SK-N-SH (cell line): ENCODE results near the gene KCNK5. TPM values are rescaled to one million over a fixed set of nuclear protein-coding genes. Genes with fewer than 3 reads are reported as not detected.

Experiments used
- CTCF ChIA-PET: fragments of 300-600, 350-600 bp; formaldehyde crosslinking; extraction: SDS; loops from one replicate; lab custom pipeline; 2021; lab: Yijun Ruan, JAX
- POLR2A ChIA-PET: fragments of 350-600 bp; sonication (Branson Sonifier 250); formaldehyde crosslinking; extraction: SDS; loops from one replicate; lab custom pipeline; 2020; ENCODE audit warnings: antibody characterized with exemption, inconsistent platforms; lab: Yijun Ruan, JAX
- DNase-seq: peaks from one replicate; pipeline ENCODE4 v3.0.0; 2012
- H2AFZ ChIP-seq: fragments of 200-600 bp; sonication (generic); 2 replicates; pipeline ENCODE4 v1.8.1; 2016; ENCODE audit warnings: antibody characterized with exemption, mild to moderate bottlenecking, low read depth
- H3F3A ChIP-seq: fragments of 200-600 bp; sonication (generic); replicated peaks from 2 replicates; pipeline ENCODE3; 2016; ENCODE audit warnings: antibody characterized with exemption, mild to moderate bottlenecking; ENCODE audit not compliant: insufficient read depth
- H3K27ac ChIP-seq, 2 experiments: fragments of 200-500 bp in 1 of 2; fragments of 200-600 bp in 1 of 2; sonication (Bioruptor generic) in 1 of 2; sonication (generic), shearing (Covaris generic) in 1 of 2; 2 replicates each; pipeline versions ENCODE4 v1.5.1 to v1.6.1; 2014 to 2016; ENCODE audit warnings: low read depth in 2 of 2, inconsistent platforms in 1 of 2, low read length in 1 of 2, mild to moderate bottlenecking in 1 of 2, mixed read lengths in 1 of 2
- H3K27me3 ChIP-seq: fragments of 200-600 bp; sonication (generic), shearing (Covaris generic); 2 replicates; pipeline ENCODE4 v1.6.1; 2016; ENCODE audit warnings: mixed run types; ENCODE audit not compliant: insufficient read depth
- H3K36me3 ChIP-seq, 2 experiments: fragments of 200-500 bp in 1 of 2; fragments of 200-600 bp in 1 of 2; sonication (Bioruptor generic) in 1 of 2; sonication (generic) in 1 of 2; replicated peaks in 1 of 2; 2 replicates each; pipeline versions ENCODE3 to v1.5.1; 2014 to 2016; ENCODE audit warnings: low read length in 1 of 2, mild to moderate bottlenecking in 1 of 2; ENCODE audit not compliant: insufficient read depth in 2 of 2, control insufficient read depth in 1 of 2
- H3K4me1 ChIP-seq, 2 experiments: fragments of 200-500 bp in 1 of 2; fragments of 200-600 bp in 1 of 2; sonication (Bioruptor generic) in 1 of 2; sonication (generic), shearing (Covaris generic) in 1 of 2; 2 replicates each; pipeline versions ENCODE4 v1.5.1 to v1.6.1; 2014 to 2016; ENCODE audit warnings: low read depth in 1 of 2, low read length in 1 of 2, mixed run types in 1 of 2; ENCODE audit not compliant: insufficient read depth in 2 of 2, control insufficient read depth in 1 of 2
- H3K4me2 ChIP-seq: fragments of 200-600 bp; sonication (generic), shearing (Covaris generic); 2 replicates; pipeline ENCODE4 v1.6.1; 2017; ENCODE audit warnings: mixed run types
- H3K4me3 ChIP-seq, 2 experiments: fragments of 200-500 bp in 1 of 2; fragments of 200-600 bp in 1 of 2; sonication (Bioruptor generic) in 1 of 2; sonication (generic), shearing (Covaris generic) in 1 of 2; 2 replicates each; pipeline versions ENCODE4 v1.5.1 to v1.8.1; 2014 to 2016; ENCODE audit warnings: low read depth in 2 of 2, inconsistent platforms in 1 of 2, low read length in 1 of 2, mild to moderate bottlenecking in 1 of 2, mixed read lengths in 1 of 2, moderate library complexity in 1 of 2
- H3K79me2 ChIP-seq: fragments of 200-600 bp; sonication (generic); 2 replicates; pipeline ENCODE4 v1.8.1; 2017; ENCODE audit warnings: mild to moderate bottlenecking; ENCODE audit not compliant: insufficient read depth
- H3K9ac ChIP-seq: fragments of 200-600 bp; sonication (generic); 2 replicates; pipeline ENCODE4 v1.6.1; 2017; ENCODE audit warnings: mixed run types
- H3K9me2 ChIP-seq: fragments of 200-600 bp; sonication (generic); 2 replicates; pipeline ENCODE4 v1.6.1; 2017; ENCODE audit warnings: mixed run types
- H3K9me3 ChIP-seq: fragments of 200-600 bp; sonication (generic); 2 replicates; pipeline ENCODE4 v1.6.1; 2017; ENCODE audit warnings: mixed run types, mild to moderate bottlenecking, moderate library complexity
- H4K20me1 ChIP-seq: fragments of 200-600 bp; sonication (generic); 2 replicates; pipeline ENCODE4 v1.6.1; 2017; ENCODE audit warnings: mild to moderate bottlenecking, mixed run types; ENCODE audit not compliant: insufficient read depth
- CHD2 ChIP-seq: fragments of 150-350 bp; IDR thresholded peaks from 2 replicates; pipeline ENCODE4 v1.6.1; 2018; ENCODE audit warnings: low read length; ENCODE audit not compliant: partially characterized antibody
- EP300 ChIP-seq, 2 experiments: IDR thresholded peaks; 2 replicates each; pipeline versions ENCODE4 v1.4.0 to v1.6.1; 2012; ENCODE audit warnings: borderline replicate concordance in 1 of 2, low read depth in 1 of 2, low read length in 1 of 2
- FOSL2 ChIP-seq: IDR thresholded peaks from 2 replicates; pipeline ENCODE4 v1.4.0; 2012; ENCODE audit warnings: low read depth, mild to moderate bottlenecking, moderate library complexity, borderline replicate concordance
- FOXM1 ChIP-seq: IDR thresholded peaks from 2 replicates; pipeline ENCODE4 v1.4.0; 2012; ENCODE audit warnings: low read depth, mild to moderate bottlenecking
- GABPA ChIP-seq: IDR thresholded peaks from 2 replicates; pipeline ENCODE4 v1.4.0; 2012; ENCODE audit warnings: low read depth, mild to moderate bottlenecking
- JUND ChIP-seq: IDR thresholded peaks from 2 replicates; pipeline ENCODE4 v1.4.0; 2012
- MXI1 ChIP-seq: IDR thresholded peaks from 2 replicates; pipeline ENCODE4 v1.6.1; 2012; ENCODE audit warnings: mild to moderate bottlenecking, low read depth, low read length, improper control_type of control experiment
- NRF1 ChIP-seq: IDR thresholded peaks from 2 replicates; pipeline ENCODE4 v1.6.1; 2012; ENCODE audit warnings: low read depth, mild to moderate bottlenecking, low read length
- POLR2AphosphoS5 ChIP-seq: IDR thresholded peaks from 2 replicates; pipeline ENCODE4 v1.6.1; 2012; ENCODE audit warnings: low read depth, low read length
- RXRA ChIP-seq: IDR thresholded peaks from 2 replicates; pipeline ENCODE4 v1.4.0; 2012; ENCODE audit warnings: low read depth, mild to moderate bottlenecking, borderline replicate concordance
- SIN3A ChIP-seq: IDR thresholded peaks from 2 replicates; pipeline ENCODE4 v1.6.1; 2012; ENCODE audit warnings: low read depth, mild to moderate bottlenecking, low read length, moderate library complexity, borderline replicate concordance
- SMC3 ChIP-seq: IDR thresholded peaks from 2 replicates; pipeline ENCODE4 v1.6.1; 2012; ENCODE audit warnings: low read depth, low read length, improper control_type of control experiment
- TCF12 ChIP-seq: IDR thresholded peaks from 2 replicates; pipeline ENCODE4 v1.4.0; 2012
- TEAD4 ChIP-seq: IDR thresholded peaks from 2 replicates; pipeline ENCODE4 v1.4.0; 2012; ENCODE audit warnings: mild to moderate bottlenecking, borderline replicate concordance; ENCODE audit not compliant: insufficient read depth
- USF1 ChIP-seq: IDR thresholded peaks from 2 replicates; pipeline ENCODE4 v1.4.0; 2012; ENCODE audit warnings: low read depth, borderline replicate concordance
- WGBS: methylation state at CpG from one replicate; pipeline ENCODE4 v1.1.6; 2017; ENCODE audit warnings: low lambda C conversion rate; 5-methylcytosine and 5-hydroxymethylcytosine counted together
- polyA plus RNA-seq, 3 experiments: library from polyadenylated mRNA; depleted of rRNA; stranded (reverse); fragments of >200 nt; gene quantifications; 2 replicates each; pipeline ENCODE4 v1.2.3, GENCODE V29; 2012
- TF ChIP-seq, protein P1 (sequence below): fragments of 150-350 bp; IDR thresholded peaks from 2 replicates; pipeline ENCODE4 v1.6.1; 2017; ENCODE audit warnings: antibody characterized with exemption, low read length, low read depth, borderline replicate concordance
- TF ChIP-seq, protein P2 (sequence below): IDR thresholded peaks from 2 replicates; pipeline ENCODE4 v1.4.0; 2012; ENCODE audit warnings: low read depth, borderline replicate concordance
- TF ChIP-seq, protein P3 (sequence below): fragments of 150-350 bp; IDR thresholded peaks from 2 replicates; pipeline ENCODE4 v1.6.1; 2016; ENCODE audit warnings: mild to moderate bottlenecking, low read depth, low read length

Gene KCNK5
- polyA plus RNA-seq, 1 of the 3 experiments (the other 2 are of a cell fraction), result not detected

- Histone ChIP-seq H3K9me2 (no peaks in the 10 kb centered on the region), H3K36me3 (no peaks in the 10 kb centered on the region), H3K4me3 (no peak overlapping the region), H3K9ac (no peak overlapping the region), H2AFZ (no peak overlapping the region), H3F3A (no peaks in the 10 kb centered on the region), H3K27ac (no peak overlapping the region), H3K27me3 (no peaks in the 10 kb centered on the region), H3K79me2 (no peaks in the 10 kb centered on the region), H4K20me1 (no peaks in the 10 kb centered on the region), H3K9me3 (no peaks in the 10 kb centered on the region), H3K4me2 (no peak overlapping the region), H3K4me1 (peaks cover 0 to 3% of the 10 kb centered on the region in 2 experiments; a peak in 1 of 4 replicates)
- TF ChIP-seq, protein P1, sequence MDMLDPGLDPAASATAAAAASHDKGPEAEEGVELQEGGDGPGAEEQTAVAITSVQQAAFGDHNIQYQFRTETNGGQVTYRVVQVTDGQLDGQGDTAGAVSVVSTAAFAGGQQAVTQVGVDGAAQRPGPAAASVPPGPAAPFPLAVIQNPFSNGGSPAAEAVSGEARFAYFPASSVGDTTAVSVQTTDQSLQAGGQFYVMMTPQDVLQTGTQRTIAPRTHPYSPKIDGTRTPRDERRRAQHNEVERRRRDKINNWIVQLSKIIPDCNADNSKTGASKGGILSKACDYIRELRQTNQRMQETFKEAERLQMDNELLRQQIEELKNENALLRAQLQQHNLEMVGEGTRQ, result no peak
- no peak for TF ChIP-seq FOSL2
- peak; percentile 41 for DNase-seq
- POLR2A ChIA-PET, result no interaction called here
- CTCF ChIA-PET, result interaction anchor here (1.2 kb wide), 1 partner anchor 11 kb away, joined by 3 read pairs; no protein-coding TSS in a partner anchor
- WGBS, result 4% methylated on average over 5 of the region's 8 CpGs
These were observed 22.1 kb upstream of the KCNK5 start for GRCh38 chr6:39251406-39251805.

DNA sequence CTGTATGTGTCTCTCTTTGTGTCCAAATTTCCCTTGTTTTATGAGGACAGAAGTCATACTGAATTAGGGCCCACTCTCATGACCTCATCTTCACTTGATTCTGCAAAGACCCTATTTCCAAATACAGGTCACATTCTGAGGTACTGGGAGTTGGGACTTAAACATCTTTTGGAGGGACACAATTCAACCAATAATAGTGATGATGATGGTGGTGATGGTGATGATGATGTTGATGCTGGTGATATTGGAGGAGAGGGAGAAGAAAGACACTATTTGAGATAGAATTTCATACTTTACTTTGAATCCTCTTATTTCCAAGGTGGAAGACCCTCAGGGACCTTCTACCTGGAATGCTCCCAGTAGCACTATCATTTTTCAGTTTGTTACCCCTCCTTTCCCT, 21.2 kb upstream of the KCNK5 start:
- Histone ChIP-seq H3K9ac (no peak overlapping the region), H3K4me2 (no peak overlapping the region), H3K4me3 (no peak overlapping the region), H3K27ac (no peak overlapping the region), H2AFZ (no peak overlapping the region), H3K79me2 (no peaks in the 10 kb centered on the region), H3K9me2 (no peaks in the 10 kb centered on the region), H3K4me1 (peaks cover 0 to 3% of the 10 kb centered on the region in 2 experiments; a peak in 1 of 4 replicates), H3K27me3 (no peaks in the 10 kb centered on the region), H3K9me3 (no peaks in the 10 kb centered on the region), H3F3A (no peaks in the 10 kb centered on the region), H4K20me1 (no peaks in the 10 kb centered on the region), H3K36me3 (no peaks in the 10 kb centered on the region)
- no peak for DNase-seq
- TF ChIP-seq EP300 (IDR thresholded peaks at IDR 0.05; ENCODE audit: borderline replicate concordance in 1 of 2, low read depth in 1 of 2, low read length in 1 of 2) (no peak), SIN3A (no peak), USF1 (no peak), SMC3 (no peak), NRF1 (no peak), FOSL2 (no peak), TCF12 (no peak), GABPA (no peak), POLR2AphosphoS5 (no peak), MXI1 (no peak), FOXM1 (no peak), CHD2 (no peak), JUND (no peak), RXRA (no peak), TEAD4 (no peak)
- TF ChIP-seq, protein P2, sequence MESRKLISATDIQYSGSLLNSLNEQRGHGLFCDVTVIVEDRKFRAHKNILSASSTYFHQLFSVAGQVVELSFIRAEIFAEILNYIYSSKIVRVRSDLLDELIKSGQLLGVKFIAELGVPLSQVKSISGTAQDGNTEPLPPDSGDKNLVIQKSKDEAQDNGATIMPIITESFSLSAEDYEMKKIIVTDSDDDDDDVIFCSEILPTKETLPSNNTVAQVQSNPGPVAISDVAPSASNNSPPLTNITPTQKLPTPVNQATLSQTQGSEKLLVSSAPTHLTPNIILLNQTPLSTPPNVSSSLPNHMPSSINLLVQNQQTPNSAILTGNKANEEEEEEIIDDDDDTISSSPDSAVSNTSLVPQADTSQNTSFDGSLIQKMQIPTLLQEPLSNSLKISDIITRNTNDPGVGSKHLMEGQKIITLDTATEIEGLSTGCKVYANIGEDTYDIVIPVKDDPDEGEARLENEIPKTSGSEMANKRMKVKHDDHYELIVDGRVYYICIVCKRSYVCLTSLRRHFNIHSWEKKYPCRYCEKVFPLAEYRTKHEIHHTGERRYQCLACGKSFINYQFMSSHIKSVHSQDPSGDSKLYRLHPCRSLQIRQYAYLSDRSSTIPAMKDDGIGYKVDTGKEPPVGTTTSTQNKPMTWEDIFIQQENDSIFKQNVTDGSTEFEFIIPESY, result no peak
- TF ChIP-seq, protein P3, sequence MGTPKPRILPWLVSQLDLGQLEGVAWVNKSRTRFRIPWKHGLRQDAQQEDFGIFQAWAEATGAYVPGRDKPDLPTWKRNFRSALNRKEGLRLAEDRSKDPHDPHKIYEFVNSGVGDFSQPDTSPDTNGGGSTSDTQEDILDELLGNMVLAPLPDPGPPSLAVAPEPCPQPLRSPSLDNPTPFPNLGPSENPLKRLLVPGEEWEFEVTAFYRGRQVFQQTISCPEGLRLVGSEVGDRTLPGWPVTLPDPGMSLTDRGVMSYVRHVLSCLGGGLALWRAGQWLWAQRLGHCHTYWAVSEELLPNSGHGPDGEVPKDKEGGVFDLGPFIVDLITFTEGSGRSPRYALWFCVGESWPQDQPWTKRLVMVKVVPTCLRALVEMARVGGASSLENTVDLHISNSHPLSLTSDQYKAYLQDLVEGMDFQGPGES, result no peak
- ChIA-PET POLR2A (no interaction called here), CTCF (interaction anchor here (1.2 kb wide), 1 partner anchor 12 kb away, joined by 3 read pairs; no protein-coding TSS in a partner anchor)
